Fibroblast of skin of back (primary cell): ENCODE results near the gene CEP112.

Experiments used
- DNase-seq: peaks from one replicate; pipeline ENCODE4 v3.0.0-alpha.2; 2013

The CEP112 gene

GRCh38 chr17:66063686-66064085, 128.2 kb downstream of the CEP112 start:
- DNase-seq, result no peak

GRCh38 chr17:66056148-66056547, 135.8 kb downstream of the CEP112 start:
- DNase-seq, result no peak

DNA sequence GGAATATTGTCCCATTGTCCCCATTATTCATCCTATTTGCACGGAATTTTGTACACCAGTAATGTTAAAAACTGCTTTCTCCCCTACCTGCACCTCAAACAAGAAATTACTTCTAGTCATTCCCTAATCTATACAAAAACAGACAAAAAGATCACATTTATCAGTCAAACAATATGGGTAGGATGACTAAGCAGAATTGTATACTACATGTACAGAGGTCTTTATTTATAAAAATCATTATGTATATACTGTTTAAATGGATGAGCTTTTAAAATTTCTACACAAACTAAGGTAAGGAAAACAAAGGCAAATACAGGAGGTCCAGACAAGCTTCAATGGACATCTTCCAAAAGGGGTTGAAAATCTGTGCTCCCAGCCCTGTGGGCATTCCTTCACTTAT, 137.7 kb downstream of the CEP112 start:
- no peak for DNase-seq

DNA sequence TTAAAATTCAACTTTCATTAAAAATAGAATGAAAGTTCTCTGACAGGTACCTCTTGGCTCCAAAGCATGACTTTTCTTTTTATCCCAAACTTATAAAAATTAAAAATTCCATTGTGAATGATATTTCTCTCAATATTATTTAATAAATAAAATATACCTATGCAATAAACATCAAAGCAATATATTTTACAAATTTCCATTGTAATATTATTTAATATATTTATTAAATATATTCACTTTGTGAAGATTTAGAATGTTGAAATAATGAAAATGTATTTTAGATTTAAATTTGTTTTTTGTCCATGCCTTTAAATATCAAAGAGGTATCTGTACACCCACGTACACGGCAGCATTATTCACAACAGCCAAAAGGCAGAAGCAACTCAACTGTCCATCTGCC, 147.8 kb downstream of the CEP112 start:
- DNase-seq, result no peak

DNA sequence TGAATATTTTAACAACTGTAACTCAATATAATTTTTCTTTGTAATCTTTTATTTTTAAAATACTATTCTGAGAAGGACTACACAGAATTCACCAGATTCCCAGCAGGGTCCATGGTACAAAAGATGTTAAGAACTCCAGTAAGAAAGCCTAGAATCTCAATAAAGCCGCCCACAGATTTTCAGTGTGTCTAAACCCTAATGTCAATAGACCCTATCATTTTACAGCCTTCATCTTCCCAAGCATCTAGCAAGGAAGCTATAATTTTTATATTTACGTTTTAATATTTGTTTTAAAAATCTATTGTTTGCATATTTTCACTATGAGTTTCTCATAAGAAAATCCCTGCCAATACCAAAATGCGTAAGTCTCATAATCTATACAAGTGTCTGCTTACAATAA, 148.5 kb downstream of the CEP112 start:
- DNase-seq, result no peak

GRCh38 chr17:66040402-66040801, 151.5 kb downstream of the CEP112 start:
- no peak for DNase-seq

GRCh38 chr17:66038125-66038524, 153.8 kb downstream of the CEP112 start:
- no peak for DNase-seq

GRCh38 chr17:66037221-66037620, 154.7 kb downstream of the CEP112 start:
- no peak for DNase-seq

GRCh38 chr17:66032082-66032712, 159.7 kb downstream of the CEP112 start:
- peak; percentile 30 for DNase-seq

- DNase-seq, result peak; percentile 88
These were observed 166.4 kb downstream of the CEP112 start for GRCh38 chr17:66025551-66025950.

DNA sequence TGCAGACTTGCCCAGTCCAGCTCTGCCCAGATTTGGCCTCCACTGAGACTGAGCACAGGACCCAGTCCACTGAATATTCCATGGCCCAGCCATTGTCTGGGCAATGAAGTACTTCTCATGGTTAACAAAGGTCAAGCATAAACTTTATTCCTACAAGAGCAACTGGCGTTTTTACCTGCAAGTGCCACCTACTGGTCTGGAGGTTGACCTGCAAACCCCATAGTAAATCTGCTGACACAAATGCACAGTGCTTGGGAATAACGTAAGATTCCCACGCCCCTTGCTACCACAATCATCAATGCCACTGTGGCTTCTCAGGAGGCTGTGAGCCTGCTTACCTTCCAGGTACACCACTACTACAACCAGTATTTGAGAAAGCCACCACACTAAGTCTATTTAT, 170.2 kb downstream of the CEP112 start:
- DNase-seq, result no peak

DNA sequence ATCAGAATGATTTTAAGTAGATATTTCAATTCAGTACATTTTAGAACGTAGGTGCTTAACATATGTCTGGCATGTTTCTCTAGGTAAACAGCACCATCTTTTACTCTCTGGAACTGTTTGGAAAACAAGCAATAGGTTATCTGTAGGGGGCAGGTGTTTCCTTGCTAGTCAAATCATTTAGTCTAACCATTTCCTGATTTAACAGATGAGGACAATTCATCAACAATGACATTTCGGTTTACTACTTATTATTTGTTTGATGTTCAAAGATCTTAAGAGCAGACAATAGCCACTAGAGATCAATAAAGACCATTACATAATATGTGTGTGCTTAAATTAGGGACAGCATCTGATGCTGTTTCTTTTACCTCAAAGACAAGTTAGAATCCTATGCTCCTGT, 173.1 kb downstream of the CEP112 start:
- DNase-seq, result no peak

GRCh38 chr17:66016231-66016630, 175.7 kb downstream of the CEP112 start:
- DNase-seq, result no peak

DNA sequence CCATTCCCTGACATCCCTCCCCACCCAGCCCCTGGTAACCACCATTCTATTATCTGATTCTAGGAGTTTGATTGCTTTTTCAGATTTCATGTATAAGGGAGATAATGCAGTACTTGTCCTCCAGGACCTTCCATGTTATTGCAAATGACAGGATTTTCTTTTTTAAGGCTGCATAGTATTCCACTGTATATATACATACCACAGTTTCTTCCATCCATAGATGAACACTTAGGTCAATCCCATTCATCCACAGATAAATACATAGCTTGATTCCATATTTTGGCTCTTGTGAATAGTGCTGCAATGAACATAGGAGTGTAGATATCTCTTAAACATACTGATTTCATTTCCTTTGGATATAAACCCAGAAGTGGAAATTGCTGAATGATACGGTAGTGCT, 183.3 kb downstream of the CEP112 start:
- no peak for DNase-seq

- DNase-seq, result no peak
These were observed 185.3 kb downstream of the CEP112 start for GRCh38 chr17:66006654-66007053.

GRCh38 chr17:66002812-66003211, 189.1 kb downstream of the CEP112 start:
- no peak for DNase-seq

GRCh38 chr17:66002063-66002585, 189.8 kb downstream of the CEP112 start:
- no peak for DNase-seq

DNA sequence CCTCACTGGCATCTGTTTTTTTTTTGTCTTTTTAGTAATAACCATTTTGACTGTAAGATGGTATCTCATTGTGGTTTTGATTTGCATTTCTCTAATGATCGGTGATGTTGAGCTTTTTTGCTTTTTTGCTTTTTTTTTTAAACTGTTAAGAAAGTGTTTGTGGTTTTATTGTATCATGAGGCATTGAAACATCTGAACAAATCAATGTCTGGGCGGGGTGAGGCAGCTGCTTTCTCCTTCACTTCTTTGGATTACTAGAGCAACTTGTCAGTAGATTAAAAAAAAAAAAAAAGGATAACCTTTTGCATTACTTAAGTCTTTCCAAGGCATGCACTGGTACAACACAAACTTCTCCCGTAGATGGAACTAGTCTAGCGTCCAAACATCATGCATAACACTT, 191.7 kb downstream of the CEP112 start:
- no peak for DNase-seq

DNA sequence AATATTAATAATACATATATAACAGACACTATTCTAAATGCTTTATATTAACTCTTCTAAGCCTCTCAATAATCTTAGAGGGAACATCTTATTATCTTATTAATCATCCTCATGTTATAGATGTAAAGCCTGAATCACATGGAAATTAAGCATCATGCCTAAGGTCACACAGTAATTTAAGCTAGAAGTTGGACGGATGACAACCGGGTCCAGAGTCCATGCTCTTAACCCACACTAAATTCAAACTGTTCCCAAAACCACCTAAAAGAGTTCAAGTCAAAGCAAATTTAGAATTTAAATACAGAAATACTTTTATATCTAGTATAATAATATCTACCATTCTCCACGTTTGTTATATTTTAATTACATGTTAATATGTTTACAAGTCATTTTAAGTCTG, 193.3 kb downstream of the CEP112 start:
- DNase-seq, result no peak

GRCh38 chr17:65994679-65995078, 197.3 kb downstream of the CEP112 start:
- DNase-seq, result no peak

- DNase-seq, result no peak
These were observed 197.8 kb downstream of the CEP112 start for GRCh38 chr17:65994114-65994513.

DNA sequence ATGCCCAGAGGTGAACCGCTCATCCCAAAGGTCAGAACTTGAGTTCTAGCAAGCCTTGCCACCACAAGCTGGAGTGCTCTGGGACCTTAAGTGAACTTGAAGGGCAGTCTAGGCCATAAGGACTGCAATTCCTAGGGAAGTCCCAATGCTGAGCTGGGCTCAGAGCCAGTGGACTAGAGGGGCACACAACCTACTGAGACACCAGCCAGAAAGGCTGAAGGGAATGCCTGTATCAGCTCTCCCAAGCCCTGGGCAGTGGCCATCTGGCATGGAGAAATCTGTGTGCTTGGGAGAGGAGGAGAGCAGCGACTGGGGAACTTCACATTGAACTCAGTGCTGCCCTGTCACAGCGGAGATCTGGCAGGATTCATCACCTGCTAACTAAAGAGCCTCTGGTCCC, 201.3 kb downstream of the CEP112 start:
- DNase-seq, result no peak

DNA sequence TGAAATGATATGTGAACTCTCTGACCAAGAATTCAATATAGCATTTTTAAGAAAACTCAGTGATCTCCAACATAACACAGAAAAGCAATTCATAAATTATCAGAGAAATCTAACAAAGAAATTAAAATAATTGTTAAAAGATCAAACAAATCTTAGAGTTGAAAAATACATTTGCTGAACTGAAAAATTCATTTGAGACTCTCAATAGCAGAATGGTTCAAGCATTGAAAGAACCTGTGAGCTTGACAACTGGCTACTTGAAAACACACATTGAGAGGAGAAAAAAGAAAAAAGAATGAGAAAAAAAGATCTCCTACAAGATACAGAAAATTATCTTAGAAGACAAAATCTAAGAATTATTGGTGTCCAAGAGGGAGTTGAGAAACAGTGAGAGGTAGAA, 203.5 kb downstream of the CEP112 start:
- no peak for DNase-seq

DNA sequence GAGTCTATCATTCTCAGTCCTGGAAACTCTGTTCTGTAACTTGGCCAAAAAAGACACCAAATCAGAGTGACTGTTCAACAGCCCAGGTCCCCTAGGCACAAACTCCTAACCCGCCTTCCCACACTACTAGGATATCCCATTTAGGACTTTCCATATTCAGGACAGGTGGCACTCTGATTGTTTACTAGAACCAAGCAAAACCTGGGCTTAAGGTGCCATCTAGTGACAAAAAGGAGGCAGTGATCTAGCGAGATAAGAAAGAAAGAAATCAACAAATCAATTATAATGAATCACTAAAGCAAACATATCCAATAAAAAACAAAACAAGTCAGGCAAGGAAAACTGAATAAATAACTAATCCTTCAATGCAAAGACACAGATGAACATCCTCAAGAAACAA, 203.9 kb downstream of the CEP112 start:
- peak; percentile 26 for DNase-seq

DNA sequence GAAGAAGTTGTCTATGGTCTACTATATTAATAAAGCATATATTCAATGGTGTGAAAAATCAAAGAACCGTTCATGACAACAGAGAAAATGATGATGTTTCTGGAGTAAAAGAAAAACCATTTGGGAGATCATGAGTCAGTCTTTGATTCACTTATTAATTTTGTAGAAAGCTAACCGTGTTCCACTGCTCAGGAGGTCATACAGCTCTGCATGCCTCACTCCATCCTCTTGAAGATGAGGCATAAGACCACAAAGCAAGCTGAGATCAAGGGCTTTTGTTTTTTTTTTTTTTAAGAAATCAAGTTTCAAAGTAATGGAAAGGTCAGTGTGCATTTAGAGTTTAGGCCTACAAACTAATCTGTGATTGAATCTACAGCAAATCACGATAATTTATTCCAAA, 206.4 kb downstream of the CEP112 start:
- peak; percentile 5 for DNase-seq
